Subcutaneous abdominal adipose tissue (tissue), 5 donors: Measurements from ENCODE around the gene GRK6.

Experiments
- H3K27ac ChIP-seq: one replicate; pipeline ENCODE4 v1.7.0; 2013; ENCODE audit warnings: low read depth, mild to moderate bottlenecking, inconsistent platforms, low read length, moderate library complexity
- H3K27me3 ChIP-seq, 5 donors: one replicate each; pipeline ENCODE4 v1.7.0; 2013; ENCODE audit warnings: low read length in 5 of 5, inconsistent platforms in 1 of 5; ENCODE audit not compliant: control insufficient read depth in 5 of 5, insufficient read depth in 4 of 5
- H3K36me3 ChIP-seq, 5 donors: one replicate each; pipeline ENCODE4 v1.7.0; 2013; ENCODE audit warnings: low read length in 5 of 5; ENCODE audit not compliant: control insufficient read depth in 5 of 5, insufficient read depth in 5 of 5
- H3K4me1 ChIP-seq, 5 donors: one replicate each; pipeline ENCODE4 v1.7.0; 2013; ENCODE audit warnings: low read length in 5 of 5, mild to moderate bottlenecking in 3 of 5, moderate library complexity in 1 of 5; ENCODE audit not compliant: control insufficient read depth in 5 of 5, insufficient read depth in 5 of 5
- H3K4me3 ChIP-seq, 5 donors: one replicate each; pipeline ENCODE4 v1.7.0; 2013; ENCODE audit warnings: low read length in 5 of 5, low read depth in 1 of 5
- H3K9ac ChIP-seq, 5 donors: one replicate each; pipeline ENCODE4 v1.7.0; 2013; ENCODE audit warnings: low read length in 5 of 5, mild to moderate bottlenecking in 4 of 5, moderate library complexity in 3 of 5
- H3K9me3 ChIP-seq, 5 donors: one replicate each; pipeline ENCODE4 v1.7.0; 2013; ENCODE audit warnings: low read length in 5 of 5; ENCODE audit not compliant: control insufficient read depth in 5 of 5
- donor health status: healthy.
- donor health status: healthy.
- donor health status: healthy.
- donor health status: healthy.
- donor health status: healthy.

The GRK6 gene

GRCh38 chr5:177439518-177440053 is 13.1 kb downstream of the GRK6 start:
- H3K27ac ChIP-seq: no peak overlapping the region

GRCh38 chr5:177440211-177440989 is 13.9 kb downstream of the GRK6 start:
- Histone ChIP-seq H3K9ac (no peak overlapping the region), H3K27me3 (no peaks in the 10 kb centered on the region), H3K4me1 (no peaks in the 10 kb centered on the region), H3K9me3 (no peaks in the 10 kb centered on the region), H3K36me3 (peaks cover 0 to 62% (median 50%) of the 10 kb centered on the region in 5 donors), H3K4me3 (no peak overlapping the region), H3K27ac (no peak overlapping the region)

More at GRCh38 chr5:177439518-177440053, 13.1 kb downstream of the GRK6 start:
- Histone ChIP-seq H3K9ac (no peak overlapping the region), H3K4me1 (no peaks in the 10 kb centered on the region), H3K36me3 (peaks cover 0 to 70% (median 59%) of the 10 kb centered on the region in 5 donors), H3K9me3 (no peaks in the 10 kb centered on the region), H3K4me3 (no peak overlapping the region), H3K27me3 (no peaks in the 10 kb centered on the region)

DNA sequence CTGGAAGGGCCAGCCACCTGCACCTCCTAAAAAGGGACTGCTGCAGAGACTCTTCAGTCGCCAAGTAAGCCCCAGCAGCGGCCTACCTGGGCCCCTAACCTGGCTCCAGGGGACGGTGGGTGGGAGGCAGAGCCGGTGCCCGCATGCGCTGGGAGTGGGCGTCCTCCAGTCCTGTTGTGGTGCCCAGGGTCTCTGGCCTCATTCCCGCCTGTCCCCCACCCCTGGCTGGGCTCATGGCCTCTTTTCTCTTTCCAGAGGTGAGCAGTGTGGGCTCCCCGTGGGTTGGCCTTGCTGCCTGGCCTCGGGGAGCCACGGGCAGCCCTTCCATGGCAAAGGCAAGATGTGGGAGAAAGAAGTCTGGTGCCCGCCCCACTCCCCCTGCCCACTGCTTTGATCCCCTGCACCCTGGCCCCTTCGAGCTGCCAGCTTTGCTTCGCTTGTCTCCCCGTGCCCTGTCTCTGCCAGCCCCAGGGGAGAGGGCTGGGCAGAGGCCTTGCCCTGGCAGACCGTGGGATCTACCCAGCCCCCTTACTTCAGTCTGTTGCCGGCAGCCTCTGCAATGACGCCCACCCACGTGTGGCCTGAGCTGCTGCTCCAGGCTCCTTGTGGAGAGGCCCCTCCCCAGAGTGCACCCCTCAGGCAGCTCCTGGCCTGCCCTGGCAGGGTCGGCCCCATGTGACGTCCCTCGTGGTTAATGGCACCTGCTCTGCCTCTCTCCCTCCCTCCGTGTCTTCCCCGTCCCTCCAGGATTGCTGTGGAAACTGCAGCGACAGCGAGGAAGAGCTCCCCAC is 14.7 kb downstream of the GRK6 start:
- Histone ChIP-seq H3K27me3 (peaks cover 0 to 3% (median 2%) of the 10 kb centered on the region in 5 donors), H3K9me3 (no peaks in the 10 kb centered on the region), H3K36me3 (peaks cover 0 to 54% (median 43%) of the 10 kb centered on the region in 5 donors), H3K27ac (no peak overlapping the region), H3K9ac (no peak overlapping the region), H3K4me3 (no peak overlapping the region), H3K4me1 (peaks cover 0 to 4% (median 3%) of the 10 kb centered on the region in 5 donors)

DNA sequence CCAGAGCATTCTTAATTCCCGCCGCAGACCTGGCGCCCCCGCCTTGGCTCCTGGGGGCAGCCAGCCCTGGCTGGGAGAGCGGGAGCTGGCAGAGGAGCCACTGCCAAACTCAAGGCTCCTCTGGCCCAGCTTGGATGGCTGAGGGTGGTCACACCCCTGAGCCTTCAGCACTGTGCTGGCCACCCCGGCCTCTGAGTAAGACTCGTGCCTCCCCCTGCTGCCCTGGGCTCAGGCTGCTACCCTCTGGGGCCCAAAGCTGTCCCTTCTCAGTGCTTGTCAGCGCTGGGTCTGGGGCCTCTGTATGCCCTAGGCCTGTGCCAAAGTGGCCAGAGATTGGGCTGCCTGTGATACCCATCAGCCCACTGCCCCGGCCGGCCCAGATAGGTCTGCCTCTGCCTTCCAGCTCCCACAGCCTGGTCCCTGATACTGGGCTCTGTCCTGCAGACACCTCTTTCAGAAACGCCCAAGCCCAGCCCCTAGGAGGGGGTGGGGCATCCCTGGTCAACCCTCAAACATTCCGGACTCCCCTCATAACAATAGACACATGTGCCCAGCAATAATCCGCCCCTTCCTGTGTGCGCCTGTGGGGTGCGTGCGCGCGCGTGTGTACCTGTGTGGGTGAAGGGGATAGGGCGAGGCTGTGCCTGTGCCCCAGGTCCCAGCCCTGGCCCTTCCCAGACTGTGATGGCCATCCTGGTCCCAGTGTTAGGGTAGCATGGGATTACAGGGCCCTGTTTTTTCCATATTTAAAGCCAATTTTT is 15.8 kb downstream of the GRK6 start:
- Histone ChIP-seq H3K36me3 (peaks cover 0 to 45% (median 35%) of the 10 kb centered on the region in 5 donors), H3K9ac (no peak overlapping the region), H3K4me3 (no peak overlapping the region), H3K4me1 (peaks cover 0 to 13% (median 7%) of the 10 kb centered on the region in 5 donors), H3K9me3 (no peaks in the 10 kb centered on the region), H3K27me3 (peaks cover 0 to 6% (median 4%) of the 10 kb centered on the region in 5 donors), H3K27ac (no peak overlapping the region)

DNA sequence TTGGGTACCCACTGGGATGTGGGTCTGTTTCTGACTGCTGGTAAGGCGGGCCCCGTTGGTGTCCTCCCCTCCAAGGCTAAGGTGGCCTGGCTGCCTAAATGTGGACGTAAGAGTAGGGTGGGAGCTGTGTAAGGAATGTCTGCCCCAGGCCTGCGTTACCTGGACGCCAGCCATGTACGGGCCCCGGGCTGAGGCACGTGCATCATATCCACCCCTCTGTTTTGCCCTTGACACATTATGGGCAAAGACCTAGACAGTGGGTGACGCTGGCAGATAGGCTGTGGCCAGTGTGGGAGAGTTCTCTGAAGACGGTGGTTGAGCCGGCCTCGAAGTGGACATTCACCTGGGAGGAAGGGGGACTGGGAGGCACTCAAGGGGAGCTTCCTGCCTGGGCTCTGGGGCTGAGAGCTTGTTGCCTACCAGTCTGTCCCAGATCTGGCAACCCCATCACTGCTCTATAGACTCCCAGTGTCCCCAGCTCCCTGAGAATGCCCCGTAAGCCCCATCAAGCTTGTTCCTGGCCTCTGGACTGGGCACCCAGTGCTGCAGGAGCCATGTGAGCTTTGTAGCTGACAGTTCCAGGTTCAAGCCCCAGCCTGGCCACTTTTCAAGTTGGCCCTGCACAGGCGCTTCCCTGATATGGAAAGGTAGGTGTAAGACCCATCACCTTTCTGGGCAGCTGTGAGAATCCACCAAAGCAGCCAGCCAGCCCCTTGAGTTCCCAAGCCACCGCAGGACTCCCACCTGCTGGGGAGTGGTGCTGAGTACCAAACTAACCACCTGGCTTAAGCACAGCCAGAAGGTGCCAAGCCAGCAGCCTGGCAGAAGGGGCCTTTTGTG is 16.9 kb downstream of the GRK6 start:
- Histone ChIP-seq H3K4me1 (peaks cover 0 to 22% (median 16%) of the 10 kb centered on the region in 5 donors), H3K27ac (no peak overlapping the region), H3K36me3 (peaks cover 0 to 38% (median 28%) of the 10 kb centered on the region in 5 donors), H3K27me3 (peaks cover 4 to 14% (median 8%) of the 10 kb centered on the region in 5 donors), H3K9me3 (no peaks in the 10 kb centered on the region), H3K9ac (no peak overlapping the region), H3K4me3 (no peak overlapping the region)

- Histone ChIP-seq H3K9ac (peak overlapping the region in 1 of 5 donors; percentile 30), H3K4me1 (peaks cover 0 to 22% (median 16%) of the 10 kb centered on the region in 5 donors)
These were observed 17.9 kb downstream of the GRK6 start for GRCh38 chr5:177444106-177445051.

DNA sequence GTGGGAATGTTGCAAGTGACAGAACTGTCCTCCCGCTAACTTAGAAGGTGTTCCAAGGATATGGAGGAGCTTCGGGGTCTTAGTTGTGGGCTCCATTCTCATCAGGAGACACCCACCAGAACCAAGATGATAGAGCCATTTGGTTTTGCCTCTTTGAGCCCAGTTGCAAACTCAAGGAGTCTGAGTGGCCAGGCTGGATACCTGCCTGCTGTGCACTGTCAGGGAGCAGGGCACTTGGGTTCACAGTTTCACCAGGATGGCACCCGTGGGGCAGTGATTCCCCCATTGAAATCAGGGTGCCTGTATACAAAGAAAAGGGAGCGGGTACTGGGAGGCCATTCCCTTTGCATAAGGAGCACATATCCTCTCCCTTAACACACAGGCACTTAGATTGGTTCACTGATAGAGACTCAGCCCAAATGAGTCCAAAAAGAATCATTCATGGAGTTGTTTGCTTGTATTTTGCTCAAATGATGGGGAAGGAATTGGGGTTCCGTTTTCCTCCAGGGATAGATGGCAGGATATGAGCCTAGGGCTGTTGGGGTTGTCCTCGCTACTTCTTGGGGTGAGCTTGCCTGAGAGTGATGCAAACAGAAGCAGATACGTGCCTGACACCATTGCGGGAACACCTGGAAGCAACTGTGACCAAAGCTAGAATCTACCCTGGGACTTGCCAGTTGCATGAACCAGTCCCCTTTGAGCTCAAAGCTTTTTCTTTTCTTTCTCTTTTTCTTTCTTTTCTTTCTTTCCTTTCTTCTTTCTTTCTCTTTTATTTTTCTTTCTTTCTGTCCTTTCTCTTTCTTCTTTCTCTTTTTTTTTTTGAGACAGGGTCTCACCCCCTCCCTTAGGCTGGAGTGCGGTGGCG is 18.8 kb downstream of the GRK6 start:
- Histone ChIP-seq H3K27ac (no peak overlapping the region), H3K36me3 (peaks cover 0 to 28% (median 22%) of the 10 kb centered on the region in 5 donors), H3K27me3 (peaks cover 13 to 30% (median 22%) of the 10 kb centered on the region in 5 donors), H3K4me1 (peaks cover 0 to 22% (median 16%) of the 10 kb centered on the region in 5 donors), H3K9me3 (no peaks in the 10 kb centered on the region), H3K4me3 (no peak overlapping the region), H3K9ac (no peak overlapping the region)

More at GRCh38 chr5:177444106-177445051, 17.9 kb downstream of the GRK6 start:
- Histone ChIP-seq H3K9me3 (no peaks in the 10 kb centered on the region), H3K4me3 (no peak overlapping the region), H3K27me3 (peaks cover 6 to 22% (median 13%) of the 10 kb centered on the region in 5 donors), H3K36me3 (peaks cover 0 to 37% (median 24%) of the 10 kb centered on the region in 5 donors), H3K27ac (no peak overlapping the region)

DNA sequence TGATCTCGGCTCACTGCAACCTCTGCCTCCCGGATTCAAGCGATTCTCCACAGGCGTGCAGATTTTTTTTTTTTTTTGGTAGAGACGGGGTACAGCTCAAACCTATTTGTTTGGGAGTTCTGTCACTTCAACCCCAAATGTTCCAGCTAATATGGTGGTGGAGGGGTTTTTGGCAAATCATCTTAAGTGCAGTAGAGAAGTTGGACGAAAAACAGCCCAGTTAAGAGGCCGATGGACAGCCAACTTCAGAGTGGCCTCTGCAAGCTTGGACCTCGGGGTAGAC is 19.4 kb downstream of the GRK6 start:
- Histone ChIP-seq H3K9me3 (no peaks in the 10 kb centered on the region), H3K27me3 (peaks cover 18 to 36% (median 28%) of the 10 kb centered on the region in 5 donors), H3K36me3 (peaks cover 0 to 23% (median 17%) of the 10 kb centered on the region in 5 donors), H3K4me1 (peaks cover 0 to 22% (median 16%) of the 10 kb centered on the region in 5 donors), H3K9ac (no peak overlapping the region), H3K4me3 (peak overlapping the region in 1 of 5 donors; percentile 70), H3K27ac (no peak overlapping the region)
